Endodermal cell (in vitro differentiated cells): ENCODE measurements around the gene ASNSD1. TPM values are rescaled to one million over a fixed set of nuclear protein-coding genes. Genes with fewer than 3 reads are reported as not detected.

Experiments used
- DNase-seq: peaks from one replicate; pipeline ENCODE4 v3.0.0-alpha.2; 2017
- H3K27ac ChIP-seq: 2 replicates; pipeline ENCODE4 v1.5.1; 2013; ENCODE audit warnings: mild to moderate bottlenecking, low read depth, low read length, moderate library complexity
- H3K27me3 ChIP-seq: 2 replicates; pipeline ENCODE4 v1.6.1; 2013; ENCODE audit warnings: mild to moderate bottlenecking, low read length, moderate library complexity; ENCODE audit not compliant: insufficient read depth, control insufficient read depth, poor library complexity, severe bottlenecking
- H3K36me3 ChIP-seq: 2 replicates; pipeline ENCODE4 v1.7.0; 2013; ENCODE audit warnings: mild to moderate bottlenecking, low read length, moderate library complexity; ENCODE audit not compliant: control insufficient read depth, insufficient read depth
- H3K4me1 ChIP-seq: one replicate; pipeline ENCODE4 v1.7.0; 2013; ENCODE audit warnings: low read length; ENCODE audit not compliant: control insufficient read depth, insufficient read depth
- H3K4me3 ChIP-seq: 2 replicates; pipeline ENCODE4 v1.5.1; 2013; ENCODE audit warnings: mild to moderate bottlenecking, low read length, moderate library complexity
- H3K9ac ChIP-seq: 2 replicates; pipeline ENCODE4 v1.6.1; 2013; ENCODE audit warnings: mild to moderate bottlenecking, low read length, moderate library complexity; ENCODE audit not compliant: poor library complexity, severe bottlenecking; ENCODE audit errors: extremely low read depth
- H3K9me3 ChIP-seq: 2 replicates; pipeline ENCODE4 v1.6.1; 2013; ENCODE audit warnings: mild to moderate bottlenecking, low read length, moderate library complexity; ENCODE audit not compliant: control insufficient read depth
- H3K27ac Mint-ChIP-seq: 2 replicates; pipeline ENCODE4 v1.8.0; 2020; ENCODE audit warnings: mixed read lengths
- H3K27me3 Mint-ChIP-seq: 2 replicates; pipeline ENCODE4 v1.8.0; 2021; ENCODE audit warnings: mild to moderate bottlenecking, mixed read lengths; ENCODE audit not compliant: insufficient read depth
- H3K36me3 Mint-ChIP-seq: 2 replicates; pipeline ENCODE4 v1.8.0; 2020; ENCODE audit warnings: low read depth, mixed read lengths
- H3K4me1 Mint-ChIP-seq: 2 replicates; pipeline ENCODE4 v1.8.0; 2020; ENCODE audit warnings: mixed read lengths
- H3K4me3 Mint-ChIP-seq: 2 replicates; pipeline ENCODE4 v1.8.0; 2020; ENCODE audit warnings: mild to moderate bottlenecking, moderate library complexity, mixed read lengths
- H3K9me3 Mint-ChIP-seq: 2 replicates; pipeline ENCODE4 v1.8.0; 2020; ENCODE audit warnings: mild to moderate bottlenecking, mixed read lengths
- WGBS, 2 experiments: methylation state at CpG; one replicate each; pipeline versions ENCODE4 v1.1.5 to v1.1.7; 2013; ENCODE audit warnings: missing lambda C conversion rate in 2 of 2, mixed read lengths in 1 of 2; ENCODE audit not compliant: insufficient coverage in 1 of 2, insufficient read length in 1 of 2; 5-methylcytosine and 5-hydroxymethylcytosine counted together
- total RNA-seq, 2 donors: library from RNA; stranded (reverse); fragmentation: NEBNext Ultra II Directional in 1 of 2; extraction: Animal tissue kit (Norgen Biotek cat#: 25700) in 1 of 2; gene quantifications; 2 replicates in 1 of 2; 3 replicates in 1 of 2; pipeline ENCODE4 v1.2.1, GENCODE V29; 2021
- TF ChIP-seq, protein P1 (sequence below): fragments of 200-600 bp; sonication (generic); conservative IDR thresholded peaks from 2 replicates; pipeline ENCODE4 v1.5.0; 2021; ENCODE audit warnings: antibody characterized with exemption, mild to moderate bottlenecking

Gene ASNSD1
- total RNA-seq, 2 donors from 2014 or later = 43.3 to 56.2 TPM

DNA sequence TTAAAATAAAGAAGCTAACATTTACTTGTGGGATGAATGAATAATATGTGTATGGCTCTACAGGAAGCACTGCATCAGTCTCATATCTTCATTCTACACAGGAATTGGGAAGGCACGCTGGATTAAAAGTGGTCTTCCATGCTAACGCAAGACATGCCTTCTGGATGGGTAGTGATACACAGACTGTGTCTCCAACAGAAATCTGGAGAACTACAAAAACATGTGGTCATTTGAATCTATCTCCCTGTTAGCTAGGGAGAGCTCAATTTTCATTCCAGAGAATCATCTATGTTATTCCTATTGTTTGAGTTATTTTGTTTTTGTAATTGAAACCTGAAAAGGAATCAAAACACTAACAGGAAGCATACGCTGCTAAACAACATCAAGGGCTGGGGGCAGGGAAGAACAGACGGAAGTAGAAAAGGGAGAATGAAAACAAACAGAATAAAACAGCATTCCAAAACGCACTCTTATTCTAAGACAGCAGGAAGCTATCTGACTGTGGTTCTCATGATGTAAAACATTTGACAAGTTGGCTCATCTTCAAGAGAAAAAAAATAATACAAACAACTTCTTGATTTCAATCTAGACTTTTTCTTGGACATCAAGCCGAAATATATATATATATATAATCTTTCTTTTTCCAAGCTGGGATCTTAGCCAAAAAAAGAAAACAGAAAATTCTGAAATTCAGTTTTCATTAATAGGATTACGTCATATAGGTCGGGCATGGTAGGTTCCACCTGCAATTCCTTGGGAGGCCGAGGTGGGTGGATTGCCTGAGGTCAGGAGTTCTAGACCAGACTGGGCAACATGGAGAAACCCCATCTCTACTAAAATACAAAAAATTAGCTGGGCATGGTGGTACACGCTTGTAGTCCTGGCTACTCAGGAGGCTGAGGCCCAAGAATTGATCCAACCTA lies 31.5 kb upstream of the ASNSD1 start:
- Mint-ChIP-seq H3K36me3 (no peaks in the 10 kb centered on the region), H3K27me3 (no peaks in the 10 kb centered on the region), H3K27ac (no peak overlapping the region), H3K4me1 (peaks cover 11% of the 10 kb centered on the region), H3K4me3 (no peak overlapping the region), H3K9me3 (no peaks in the 10 kb centered on the region)
- Histone ChIP-seq H3K27me3 (no peaks in the 10 kb centered on the region), H3K4me3 (no peak overlapping the region), H3K4me1 (peaks cover 3% of the 10 kb centered on the region), H3K9ac (no peak overlapping the region), H3K36me3 (no peaks in the 10 kb centered on the region), H3K9me3 (no peaks in the 10 kb centered on the region), H3K27ac (no peak overlapping the region)
- no peak for DNase-seq
- TF ChIP-seq, protein P1, sequence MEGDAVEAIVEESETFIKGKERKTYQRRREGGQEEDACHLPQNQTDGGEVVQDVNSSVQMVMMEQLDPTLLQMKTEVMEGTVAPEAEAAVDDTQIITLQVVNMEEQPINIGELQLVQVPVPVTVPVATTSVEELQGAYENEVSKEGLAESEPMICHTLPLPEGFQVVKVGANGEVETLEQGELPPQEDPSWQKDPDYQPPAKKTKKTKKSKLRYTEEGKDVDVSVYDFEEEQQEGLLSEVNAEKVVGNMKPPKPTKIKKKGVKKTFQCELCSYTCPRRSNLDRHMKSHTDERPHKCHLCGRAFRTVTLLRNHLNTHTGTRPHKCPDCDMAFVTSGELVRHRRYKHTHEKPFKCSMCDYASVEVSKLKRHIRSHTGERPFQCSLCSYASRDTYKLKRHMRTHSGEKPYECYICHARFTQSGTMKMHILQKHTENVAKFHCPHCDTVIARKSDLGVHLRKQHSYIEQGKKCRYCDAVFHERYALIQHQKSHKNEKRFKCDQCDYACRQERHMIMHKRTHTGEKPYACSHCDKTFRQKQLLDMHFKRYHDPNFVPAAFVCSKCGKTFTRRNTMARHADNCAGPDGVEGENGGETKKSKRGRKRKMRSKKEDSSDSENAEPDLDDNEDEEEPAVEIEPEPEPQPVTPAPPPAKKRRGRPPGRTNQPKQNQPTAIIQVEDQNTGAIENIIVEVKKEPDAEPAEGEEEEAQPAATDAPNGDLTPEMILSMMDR = no peak
- 92 to 96% methylated on average over 7 to 9 of the region's 10 CpGs for WGBS, 2 experiments

- no peak for DNase-seq
- TF ChIP-seq, protein P1 = no peak
- no peaks in the 10 kb centered on the region for H3K9me3 Mint-ChIP-seq
- Histone ChIP-seq H3K4me1 (peaks cover 3% of the 10 kb centered on the region), H3K27me3 (no peaks in the 10 kb centered on the region), H3K4me3 (no peak overlapping the region), H3K9ac (no peak overlapping the region), H3K9me3 (no peaks in the 10 kb centered on the region), H3K27ac (no peak overlapping the region), H3K36me3 (no peaks in the 10 kb centered on the region)
- peaks cover 19% of the 10 kb centered on the region for H3K4me1 Mint-ChIP-seq
- 92 to 95% methylated on average over 3 to 4 of the region's 4 CpGs for WGBS, 2 experiments
- H3K27ac Mint-ChIP-seq = no peak overlapping the region
- H3K36me3 Mint-ChIP-seq = no peaks in the 10 kb centered on the region
- H3K4me3 Mint-ChIP-seq = no peak overlapping the region
- H3K27me3 Mint-ChIP-seq = no peaks in the 10 kb centered on the region
These were observed 29.4 kb upstream of the ASNSD1 start for GRCh38 chr2:189631849-189632248.

- Mint-ChIP-seq H3K27me3 (no peaks in the 10 kb centered on the region), H3K4me1 (peaks cover 21% of the 10 kb centered on the region), H3K36me3 (no peaks in the 10 kb centered on the region), H3K9me3 (no peaks in the 10 kb centered on the region), H3K4me3 (no peak overlapping the region), H3K27ac (no peak overlapping the region)
- H3K4me3 ChIP-seq = no peak overlapping the region
- WGBS, 2 experiments = 60 to 67% methylated on average over 5 of the region's 5 CpGs
- TF ChIP-seq, protein P1 = peak; percentile 78
- peak; percentile 67 for DNase-seq
- H3K27ac ChIP-seq = no peak overlapping the region
- peaks cover 6% of the 10 kb centered on the region for H3K4me1 ChIP-seq
- H3K36me3 ChIP-seq = no peaks in the 10 kb centered on the region
- no peaks in the 10 kb centered on the region for H3K27me3 ChIP-seq
- no peaks in the 10 kb centered on the region for H3K9me3 ChIP-seq
- H3K9ac ChIP-seq = no peak overlapping the region
These were observed 27.9 kb upstream of the ASNSD1 start for GRCh38 chr2:189633392-189633811.
